Kidney (tissue), 14 donors: ENCODE measurements around the gene ANKZF1. TPM values are rescaled to one million over a fixed set of nuclear protein-coding genes. Genes with fewer than 3 reads are reported as not detected.

Experiments used
- DNase-seq, 5 donors: peaks; one replicate each; pipeline ENCODE4 v3.0.0-alpha.2; 2013 to 2020
- FAIRE-seq: peaks from 2 replicates; lab custom pipeline; 2012; peaks lifted over from hg19 to GRCh38; lab: Jason Lieb, UNC
- H3K27ac ChIP-seq, 2 donors: one replicate each; pipeline ENCODE4 v1.7.0; 2013; ENCODE audit warnings: low read depth in 2 of 2, low read length in 2 of 2, inconsistent platforms in 1 of 2
- H3K27me3 ChIP-seq: one replicate; pipeline ENCODE4 v1.7.1; 2013; ENCODE audit warnings: low read length, inconsistent platforms; ENCODE audit not compliant: control insufficient read depth, insufficient read depth
- H3K36me3 ChIP-seq, 3 donors: one replicate each; pipeline versions ENCODE4 v1.7.0 to v1.7.1; 2013; ENCODE audit warnings: low read length in 3 of 3, control low read depth in 1 of 3, inconsistent platforms in 1 of 3; ENCODE audit not compliant: insufficient read depth in 3 of 3, control insufficient read depth in 2 of 3
- H3K4me1 ChIP-seq, 3 donors: one replicate each; pipeline versions ENCODE4 v1.7.0 to v1.7.1; 2013; ENCODE audit warnings: low read length in 3 of 3, inconsistent platforms in 1 of 3, low read depth in 1 of 3; ENCODE audit not compliant: control insufficient read depth in 2 of 3, insufficient read depth in 2 of 3
- H3K4me3 ChIP-seq, 3 donors: one replicate each; pipeline versions ENCODE4 v1.7.0 to v1.8.1; 2013; ENCODE audit warnings: low read length in 3 of 3, control low read depth in 1 of 3, inconsistent platforms in 1 of 3
- H3K9ac ChIP-seq, 3 donors: one replicate each; pipeline versions ENCODE4 v1.7.0 to v1.7.1; 2013; ENCODE audit warnings: low read length in 3 of 3, control low read depth in 1 of 3, inconsistent platforms in 1 of 3
- H3K9me3 ChIP-seq, 3 donors: one replicate each; pipeline versions ENCODE4 v1.7.0 to v1.7.1; 2013; ENCODE audit warnings: low read length in 3 of 3, control low read depth in 1 of 3, inconsistent platforms in 1 of 3; ENCODE audit not compliant: control insufficient read depth in 2 of 3, insufficient read depth in 1 of 3
- CTCF ChIP-seq: IDR thresholded peaks from 3 replicates; pipeline ENCODE4 v1.5.1; 2012; ENCODE audit warnings: mild to moderate bottlenecking, moderate library complexity, borderline replicate concordance; ENCODE audit not compliant: insufficient read depth; ENCODE audit errors: extremely low read depth
- intact Hi-C: fragments of 100-400 bp; cut with DNase I; formaldehyde crosslinking; loops from one replicate; pipeline ENCODE4 v1.11.1; 2022
- polyA plus RNA-seq: library from polyadenylated mRNA; stranded (reverse); fragments of 350-450 nt; fragmentation: Illumina TruSeq; extraction: RNeasy Lipid Tissue Mini Kit (QIAGEN cat#74804); gene quantifications from one replicate; pipeline ENCODE4 v1.2.3, GENCODE V29; 2014; ENCODE audit warnings: low read depth, low replicate concordance; ENCODE audit not compliant: insufficient read depth
- total RNA-seq: library from RNA; stranded (reverse); fragmentation: NEBNext Ultra II Directional; extraction: Animal tissue kit (Norgen Biotek cat#: 25700); gene quantifications from one replicate; pipeline ENCODE4 v1.2.1, GENCODE V29; 2021
- donor health status: control.
- donor health status: control.
- donor health status: control.
- donor health status: control.
- donor health status: control.
- donor health status: DM: yes; HTN: yes; CAD: no.
- donor health status: Normal renal cell carcinoma (clear cell type).

Gene ANKZF1
- total and polyA plus RNA-seq, 2 donors from 2014 or later, result 26.6 to 48.9 TPM

- intact Hi-C loops, result no loop called here
- Histone ChIP-seq H3K27ac (peak overlapping the region; percentile 84 to 91), H3K4me3 (peak overlapping the region; percentile 97 to 98 (median 97)), H3K27me3 (no peaks in the 10 kb centered on the region), H3K9me3 (no peaks in the 10 kb centered on the region), H3K36me3 (peaks cover 16 to 46% (median 25%) of the 10 kb centered on the region in 3 donors), H3K4me1 (peaks cover 0 to 17% (median 11%) of the 10 kb centered on the region in 3 donors), H3K9ac (peak overlapping the region; percentile 71 to 95 (median 88))
- no peak for TF ChIP-seq CTCF
- FAIRE-seq (no peak), DNase-seq (peak; percentile 54 to 86 (median 63))
Observed at GRCh38 chr2:219230059-219230540, 494 bp downstream of the ANKZF1 start.

GRCh38 chr2:219234331-219234730 is 4.7 kb downstream of the ANKZF1 start:
- DNase-seq, result no peak
- peaks cover 0 to 8% (median 0%) of the 10 kb centered on the region in 3 donors for H3K4me1 ChIP-seq
- intact Hi-C loops, result no loop called here
- H3K9me3 ChIP-seq, result no peaks in the 10 kb centered on the region
- H3K27ac ChIP-seq, result no peak overlapping the region
- peaks cover 13 to 65% (median 37%) of the 10 kb centered on the region in 3 donors for H3K36me3 ChIP-seq
- TF ChIP-seq CTCF, result no peak
- FAIRE-seq, result no peak
- H3K27me3 ChIP-seq, result no peaks in the 10 kb centered on the region
- no peak overlapping the region for H3K9ac ChIP-seq
- H3K4me3 ChIP-seq, result no peak overlapping the region

GRCh38 chr2:219243291-219243761 is 13.7 kb downstream of the ANKZF1 start:
- Histone ChIP-seq H3K9me3 (no peaks in the 10 kb centered on the region), H3K36me3 (peaks cover 0 to 14% (median 2%) of the 10 kb centered on the region in 3 donors), H3K27me3 (no peaks in the 10 kb centered on the region), H3K9ac (no peak overlapping the region), H3K4me1 (peaks cover 3 to 36% (median 24%) of the 10 kb centered on the region in 3 donors), H3K4me3 (peak overlapping the region; percentile 18 to 48 (median 37)), H3K27ac (peak overlapping the region; percentile 13 to 38)
- intact Hi-C loops, result no loop called here
- DNase-seq (peak in 3 of 5 donors; percentile 31 to 64 (median 38)), FAIRE-seq (no peak)
- no peak for TF ChIP-seq CTCF

- no peak for DNase-seq
- H3K27ac ChIP-seq, result peak overlapping the region; percentile 96 to 98
- no peak for FAIRE-seq
- peaks cover 0 to 5% (median 2%) of the 10 kb centered on the region in 3 donors for H3K36me3 ChIP-seq
- H3K9ac ChIP-seq, result peak overlapping the region; percentile 65 to 98 (median 91)
- intact Hi-C loops, result no loop called here
- TF ChIP-seq CTCF, result no peak
- peaks cover 6 to 48% (median 36%) of the 10 kb centered on the region in 3 donors for H3K4me1 ChIP-seq
- peak overlapping the region; percentile 77 to 92 (median 82) for H3K4me3 ChIP-seq
- no peaks in the 10 kb centered on the region for H3K27me3 ChIP-seq
- no peaks in the 10 kb centered on the region for H3K9me3 ChIP-seq
Observed at GRCh38 chr2:219244789-219245147, 15.2 kb downstream of the ANKZF1 start.
